ENCODE measurements around the gene MBOAT7.
"Not testable (repeated sequence)": the region's sequence is repeated elsewhere in the genome, so short reads cannot be mapped to it uniquely, and the experiment has no call there.

The MBOAT7 gene

DNA sequence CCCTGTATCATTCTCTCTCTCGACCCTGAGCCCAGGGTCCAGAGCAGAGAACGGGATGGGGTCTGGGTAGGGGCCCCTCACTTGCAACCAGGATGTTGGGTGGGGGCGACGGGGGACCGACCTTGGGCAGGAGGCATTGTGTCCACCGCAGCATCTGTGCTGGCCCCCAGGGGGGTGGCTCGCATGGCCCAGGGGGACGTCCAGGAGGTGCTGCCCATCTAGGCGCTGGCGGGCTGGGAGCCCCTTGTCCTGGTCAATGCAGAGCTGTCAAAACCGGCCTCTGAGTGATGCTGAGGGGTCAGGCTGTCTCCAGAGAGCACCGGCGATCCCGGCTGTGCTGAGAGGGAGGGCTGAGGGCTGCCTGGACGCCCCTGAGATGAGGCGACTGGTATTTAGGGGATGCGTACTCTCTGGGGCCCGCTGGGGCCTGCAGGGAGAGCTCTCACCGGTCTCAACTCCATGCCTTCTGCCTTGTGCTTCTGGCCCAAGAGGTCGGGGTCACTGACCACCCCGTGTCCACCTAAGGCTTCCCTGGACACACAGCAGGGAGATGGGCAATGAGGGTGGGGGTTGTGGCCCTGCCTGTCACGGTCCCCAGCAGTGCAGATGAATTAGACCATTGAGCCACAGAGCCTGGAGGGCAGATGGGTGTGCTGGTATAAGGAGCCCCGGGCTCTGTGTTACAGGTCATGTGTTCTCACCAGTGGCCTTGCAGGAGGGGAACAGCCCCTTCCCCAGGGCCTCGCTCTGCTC lies 19.9 kb upstream of the MBOAT7 start:
- DNase-seq (ENCODE audit: low read depth, low spot score), result no peak

GRCh38 chr19:54208784-54209057 lies 19.3 kb upstream of the MBOAT7 start:
- DNase-seq (ENCODE audit: low read depth, low spot score), result no peak

DNA sequence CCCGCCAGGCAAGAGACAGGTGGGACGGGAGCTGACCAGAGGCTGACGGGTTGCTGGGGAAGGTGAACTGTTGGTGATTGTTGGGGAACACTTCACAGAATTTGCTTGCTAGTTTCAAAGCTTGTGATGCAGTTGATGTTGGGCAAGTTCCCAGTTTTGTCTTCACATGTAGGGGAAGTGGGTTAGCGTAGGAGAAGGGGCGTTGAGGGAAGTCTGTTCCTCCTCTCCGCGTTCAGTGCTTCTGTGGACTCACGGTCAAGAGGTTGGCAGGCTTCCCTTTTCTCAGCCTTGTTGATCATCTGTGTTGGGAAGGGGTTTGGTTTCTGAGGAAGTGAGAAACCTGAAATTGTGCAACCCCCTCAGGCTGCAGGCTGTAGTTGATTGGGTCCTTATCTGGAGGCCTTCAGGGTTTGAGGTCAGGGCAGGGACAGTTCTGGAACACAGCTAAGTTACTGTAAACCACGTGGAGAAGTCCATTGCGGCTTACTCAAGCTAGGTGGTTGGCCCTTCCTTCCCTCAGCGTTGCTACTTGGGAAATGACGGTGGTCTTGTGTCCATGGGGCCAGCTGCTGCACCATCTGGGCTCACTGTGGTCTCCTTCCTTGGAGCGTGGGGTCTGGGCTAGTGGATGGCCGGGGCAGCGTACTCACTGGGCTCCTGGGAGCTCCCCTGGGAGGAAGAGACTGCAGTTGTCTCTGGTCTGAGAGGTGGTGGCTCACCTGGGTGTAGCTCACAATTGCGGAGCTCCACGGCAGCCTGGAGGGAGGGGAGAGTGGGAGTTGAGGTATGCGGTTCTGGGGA lies 18.8 kb upstream of the MBOAT7 start:
- no peak for DNase-seq (ENCODE audit: low read depth, low spot score)

DNA sequence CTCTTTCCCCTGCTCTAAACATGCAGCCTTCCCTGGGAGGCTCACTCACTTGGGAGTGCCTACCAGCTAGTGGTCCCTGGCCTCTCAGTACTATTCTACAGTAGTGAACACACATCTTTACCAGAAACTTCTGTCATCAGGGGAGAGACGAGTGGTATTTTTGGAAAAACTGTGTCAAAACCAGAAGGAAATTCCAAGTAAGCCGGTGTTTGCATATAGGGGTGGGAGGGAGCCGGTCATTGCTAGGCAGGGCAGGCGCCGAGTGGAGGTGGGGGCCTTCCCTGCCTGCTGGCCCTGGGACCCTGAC lies 18.2 kb upstream of the MBOAT7 start:
- no peak for DNase-seq (ENCODE audit: low read depth, low spot score)

DNA sequence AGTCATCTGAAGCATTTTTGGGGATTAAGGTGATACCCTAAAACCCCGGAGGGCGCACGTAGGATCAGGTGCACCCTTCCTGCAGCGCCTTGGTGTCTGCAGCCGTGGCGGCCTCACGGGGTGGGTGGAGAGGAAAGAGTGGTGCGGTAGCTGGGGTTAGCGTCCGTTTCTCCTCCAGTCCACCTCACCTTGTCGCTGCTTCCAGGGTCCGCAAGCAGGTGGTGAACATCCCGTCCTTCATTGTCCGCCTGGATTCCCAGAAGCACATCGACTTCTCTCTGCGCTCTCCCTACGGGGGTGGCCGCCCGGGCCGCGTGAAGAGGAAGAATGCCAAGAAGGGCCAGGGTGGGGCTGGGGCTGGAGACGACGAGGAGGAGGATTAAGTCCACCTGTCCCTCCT lies 17.8 kb upstream of the MBOAT7 start:
- DNase-seq (ENCODE audit: low read depth, low spot score), result not testable (repeated sequence)

- no peak for DNase-seq (ENCODE audit: low read depth, low spot score)
These were observed 17.4 kb upstream of the MBOAT7 start for GRCh38 chr19:54206831-54207177.

DNA sequence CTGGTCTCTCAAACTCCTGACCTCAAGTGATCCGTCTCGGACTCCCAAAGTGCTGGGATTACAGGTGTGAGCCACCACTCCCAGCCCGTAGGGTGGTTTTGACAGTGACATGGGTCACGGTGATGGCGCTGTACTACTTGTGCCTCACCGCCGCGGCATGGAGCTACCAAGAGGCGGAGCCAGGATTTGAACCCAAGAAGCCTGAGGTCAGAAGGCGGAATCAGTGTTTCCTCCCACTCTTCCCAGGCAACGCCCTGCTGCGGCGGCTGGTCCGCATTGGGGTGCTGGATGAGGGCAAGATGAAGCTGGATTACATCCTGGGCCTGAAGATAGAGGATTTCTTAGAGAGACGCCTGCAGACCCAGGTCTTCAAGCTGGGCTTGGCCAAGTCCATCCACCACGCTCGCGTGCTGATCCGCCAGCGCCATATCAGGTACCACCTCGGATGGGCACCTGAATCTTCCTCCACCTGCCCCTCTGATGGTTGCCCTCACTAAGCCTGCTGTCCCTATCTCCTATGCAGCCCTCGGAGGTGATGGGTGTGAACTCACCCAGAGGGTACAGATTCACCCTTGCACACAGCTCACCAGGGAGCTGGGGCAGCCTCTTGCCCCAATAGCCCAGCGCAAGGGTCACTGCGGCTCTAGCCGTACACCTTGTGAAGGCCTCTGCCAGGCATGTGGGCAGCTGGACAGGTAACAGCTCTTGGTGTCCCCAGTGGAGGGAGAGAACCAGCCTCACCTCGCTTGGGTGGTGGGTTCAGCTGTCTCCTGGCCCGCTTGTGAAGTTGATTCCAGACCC lies 16.9 kb upstream of the MBOAT7 start:
- no peak for DNase-seq (ENCODE audit: low read depth, low spot score)

DNA sequence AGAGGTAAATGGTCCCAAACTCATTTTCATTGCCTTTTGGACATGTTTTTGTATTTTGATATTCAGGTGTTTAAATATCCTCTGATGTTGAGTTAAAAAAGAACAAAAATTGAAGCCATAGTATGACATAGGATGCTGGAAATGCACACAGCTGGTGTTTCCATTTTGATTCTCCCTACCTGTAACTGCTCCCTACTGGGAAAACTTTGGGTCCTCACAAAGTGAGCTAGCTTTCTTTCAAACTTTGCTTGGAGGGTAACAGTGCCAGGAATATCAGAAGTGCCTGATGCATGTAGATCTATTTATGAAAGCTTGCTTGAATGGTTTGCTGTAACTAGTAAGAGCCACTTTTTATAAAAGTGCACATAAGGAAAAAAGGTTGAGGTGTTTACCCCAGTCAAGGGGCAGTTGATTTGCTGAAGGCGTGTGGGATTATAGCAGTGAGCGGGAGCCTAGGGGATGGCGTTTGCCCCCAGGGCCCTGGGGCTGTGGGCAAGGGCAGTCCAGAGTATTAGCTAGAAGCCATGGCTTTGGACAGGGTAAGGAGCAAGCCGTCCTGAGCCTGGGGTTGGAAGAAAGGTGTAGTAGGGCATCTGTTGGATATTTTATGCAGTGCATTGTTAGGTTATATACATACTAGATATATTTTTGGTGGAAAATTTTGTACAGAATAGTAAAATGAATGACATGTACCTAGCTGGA lies 15.5 kb upstream of the MBOAT7 start:
- no peak for DNase-seq (ENCODE audit: low read depth, low spot score)

- no peak for DNase-seq (ENCODE audit: low read depth, low spot score)
These were observed 13.8 kb upstream of the MBOAT7 start for GRCh38 chr19:54203151-54203611.

DNA sequence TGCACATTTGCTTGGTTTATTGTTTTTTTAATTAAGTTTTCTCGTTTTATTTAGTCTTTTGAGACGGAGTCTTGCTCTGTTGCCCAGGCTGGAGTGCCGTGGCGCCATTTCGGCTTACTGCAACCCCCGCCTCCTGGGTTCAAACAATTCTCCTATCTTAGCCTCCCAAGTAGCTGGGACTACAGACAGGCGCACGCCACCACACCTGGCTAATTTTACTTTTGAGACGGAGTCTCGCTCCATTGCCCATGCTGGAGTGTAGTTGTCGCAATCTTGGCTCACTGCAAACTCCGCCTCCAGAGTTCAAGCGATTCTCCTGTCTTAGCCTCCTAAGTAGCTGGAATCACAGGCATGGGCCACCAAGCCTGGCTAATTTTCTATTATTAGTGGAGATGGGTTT lies 12.6 kb upstream of the MBOAT7 start:
- no peak for DNase-seq (ENCODE audit: low read depth, low spot score)

DNA sequence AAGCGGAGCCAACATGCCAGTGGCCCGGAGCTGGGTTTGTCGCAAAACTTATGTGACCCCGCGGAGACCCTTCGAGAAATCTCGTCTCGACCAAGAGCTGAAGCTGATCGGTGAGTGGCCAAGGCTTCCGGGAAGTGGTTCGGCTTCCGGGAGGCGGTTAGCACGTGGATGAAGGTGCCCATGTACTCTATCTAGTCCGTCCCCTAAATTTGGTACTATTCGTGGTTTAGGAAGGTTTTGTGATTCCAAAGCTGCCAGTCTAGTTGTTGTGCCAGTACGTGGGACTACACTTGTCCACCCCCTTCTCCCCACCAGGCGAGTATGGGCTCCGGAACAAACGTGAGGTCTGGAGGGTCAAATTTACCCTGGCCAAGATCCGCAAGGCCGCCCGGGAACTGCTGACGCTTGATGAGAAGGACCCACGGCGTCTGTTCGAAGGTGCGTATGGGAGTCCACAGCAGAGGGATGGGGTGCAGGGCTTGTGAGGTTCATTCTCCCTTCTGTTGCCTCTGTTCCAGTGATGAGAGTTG lies 11.9 kb upstream of the MBOAT7 start:
- no peak for DNase-seq (ENCODE audit: low read depth, low spot score)

DNA sequence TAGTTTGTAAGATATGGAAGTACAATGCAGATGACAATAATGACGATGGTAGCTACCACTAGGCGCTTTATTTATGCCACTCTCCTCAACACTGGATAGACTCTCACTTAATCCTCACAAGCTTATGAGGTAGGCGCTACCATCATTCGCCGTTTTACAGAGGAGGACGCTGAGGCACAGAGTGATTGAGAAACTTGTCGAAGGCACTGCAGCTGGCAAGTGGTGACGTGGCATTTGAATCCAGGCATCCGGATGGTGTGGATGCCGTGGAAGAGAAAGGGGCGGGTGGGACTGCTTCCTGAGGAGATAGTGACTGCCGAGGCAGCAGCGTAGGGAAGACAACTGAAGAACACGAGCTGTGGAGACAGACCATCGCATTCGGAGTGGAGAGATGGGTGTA lies 10.0 kb upstream of the MBOAT7 start:
- no peak for DNase-seq (ENCODE audit: low read depth, low spot score)

GRCh38 chr19:54197121-54197520 lies 7.7 kb upstream of the MBOAT7 start:
- DNase-seq (ENCODE audit: low read depth, low spot score), result no peak

- DNase-seq (ENCODE audit: low read depth, low spot score), result no peak
These were observed 7.2 kb upstream of the MBOAT7 start for GRCh38 chr19:54196536-54196935.

DNA sequence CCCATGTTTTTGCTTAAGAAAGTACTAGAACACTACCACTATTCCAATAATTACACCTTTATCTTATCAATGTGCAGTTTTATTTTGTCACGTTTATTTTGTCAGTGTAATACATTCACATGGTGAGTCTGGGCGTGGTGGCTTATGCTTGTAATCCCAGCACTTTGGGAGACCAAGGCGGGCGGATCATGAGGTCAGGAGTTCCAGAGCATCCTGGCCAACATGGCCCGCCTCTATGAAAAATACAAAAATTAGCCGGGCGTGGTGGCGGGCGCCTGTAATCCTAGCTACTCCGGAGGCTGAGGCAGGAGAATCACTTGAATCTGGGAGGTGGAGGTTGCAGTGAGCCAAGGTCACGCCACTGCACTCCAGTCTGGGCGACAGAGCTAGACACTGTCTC lies 5.1 kb upstream of the MBOAT7 start:
- not testable (repeated sequence) for DNase-seq (ENCODE audit: low read depth, low spot score)

DNA sequence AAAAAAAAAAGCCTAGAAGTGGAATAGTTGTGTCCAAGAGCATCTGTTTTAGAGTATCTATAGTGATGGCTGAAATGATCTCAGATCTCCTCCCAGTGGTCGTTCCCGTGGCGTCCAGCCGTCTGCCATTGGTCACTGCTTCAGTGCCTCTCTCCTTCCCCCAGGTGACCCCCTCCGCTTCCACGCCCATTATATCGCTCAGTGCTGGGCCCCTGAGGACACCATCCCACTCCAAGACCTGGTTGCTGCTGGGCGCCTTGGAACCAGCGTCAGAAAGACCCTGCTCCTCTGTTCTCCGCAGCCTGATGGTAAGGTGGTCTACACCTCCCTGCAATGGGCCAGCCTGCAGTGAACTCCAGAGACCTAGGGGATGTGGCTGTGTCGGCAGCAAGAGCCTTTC lies 3.6 kb upstream of the MBOAT7 start:
- DNase-seq (ENCODE audit: low read depth, low spot score), result no peak

- no peak for DNase-seq (ENCODE audit: low read depth, low spot score)
These were observed 2.6 kb upstream of the MBOAT7 start for GRCh38 chr19:54191811-54192453.

DNA sequence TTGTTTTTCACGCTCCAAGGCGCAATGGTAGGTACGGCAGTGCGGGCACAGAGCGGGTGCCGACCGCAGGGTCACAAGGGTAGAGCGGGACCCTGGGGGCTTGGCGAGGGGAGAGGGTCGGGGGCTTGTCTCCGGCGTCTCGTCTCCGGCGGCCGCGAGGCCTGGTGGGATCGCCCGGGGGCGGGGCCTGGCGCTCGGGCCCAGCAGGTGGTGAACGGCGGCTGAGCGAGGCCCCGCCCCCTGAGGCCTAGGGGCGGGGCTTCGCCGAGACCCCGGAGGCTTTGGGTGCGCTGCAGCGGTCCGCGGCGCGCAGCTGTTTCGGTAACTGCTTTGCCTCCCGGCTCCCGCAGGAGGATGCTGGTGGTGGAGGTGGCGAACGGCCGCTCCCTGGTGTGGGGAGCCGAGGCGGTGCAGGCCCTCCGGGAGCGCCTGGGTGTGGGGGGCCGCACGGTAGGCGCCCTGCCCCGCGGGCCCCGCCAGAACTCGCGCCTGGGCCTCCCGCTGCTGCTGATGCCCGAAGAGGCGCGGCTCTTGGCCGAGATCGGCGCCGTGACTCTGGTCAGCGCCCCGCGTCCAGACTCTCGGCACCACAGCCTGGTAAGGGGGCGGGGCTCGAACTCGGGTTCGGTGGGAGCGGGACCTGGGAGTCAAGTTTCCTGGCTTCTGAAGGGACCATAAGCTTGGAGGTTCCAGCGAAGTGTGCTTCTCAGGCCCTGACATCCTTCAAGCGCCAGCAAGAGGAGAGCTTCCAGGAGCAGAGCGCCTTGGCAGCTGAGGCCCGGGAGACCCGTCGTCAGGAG lies 1.8 kb upstream of the MBOAT7 start, which contains the start of gene TSEN34:
Gene TSEN34, plus strand, starts transcription at position 298 of the 800 bp plus-strand sequence. Its CDS starts 57 bp downstream, at position 355.
- no peak for DNase-seq (ENCODE audit: low read depth, low spot score)

- DNase-seq (ENCODE audit: low read depth, low spot score), result peak; percentile 100
These were observed 1.2 kb upstream of the MBOAT7 start for GRCh38 chr19:54190503-54191010.
